GM23338 (cell line): Measurements from ENCODE around the gene TGFBRAP1. TPM values are rescaled to one million over a fixed set of nuclear protein-coding genes. Genes with fewer than 3 reads are reported as not detected.

ENCODE experiments used
- ATAC-seq: fragments of 200-7000 bp; cut with Tn5 transposase; 3 replicates; pipeline ENCODE4 v1.9.1; 2020
- DNase-seq: peaks from one replicate; pipeline ENCODE4 v3.0.0-alpha.2; 2015; ENCODE audit warnings: low spot score
- H2AFZ ChIP-seq: fragments of 200-600 bp; sonication (generic); 2 replicates; pipeline ENCODE4 v1.8.0; 2016; ENCODE audit warnings: antibody characterized with exemption, mild to moderate bottlenecking, moderate library complexity
- H3F3A ChIP-seq: fragments of 200-600 bp; sonication (generic); replicated peaks from 2 replicates; pipeline ENCODE4 v1.8.0; 2017; ENCODE audit warnings: antibody characterized with exemption, mixed run types, low read depth
- H3K27ac ChIP-seq: fragments of 200-600 bp; sonication (generic); 2 replicates; pipeline ENCODE4 v1.6.1; 2016; ENCODE audit warnings: low read depth
- H3K27me3 ChIP-seq: fragments of 200-600 bp; sonication (generic); 2 replicates; pipeline ENCODE4 v1.8.0; 2016; ENCODE audit warnings: mild to moderate bottlenecking, mixed run types, moderate library complexity; ENCODE audit not compliant: insufficient read depth
- H3K36me3 ChIP-seq: fragments of 200-600 bp; sonication (generic); 2 replicates; pipeline ENCODE4 v1.8.0; 2016; ENCODE audit warnings: mild to moderate bottlenecking; ENCODE audit not compliant: insufficient read depth
- H3K4me1 ChIP-seq: fragments of 200-600 bp; sonication (generic); 2 replicates; pipeline ENCODE4 v1.8.0; 2016; ENCODE audit warnings: mild to moderate bottlenecking, moderate library complexity; ENCODE audit not compliant: insufficient read depth
- H3K4me2 ChIP-seq: fragments of 200-600 bp; sonication (generic); 2 replicates; pipeline ENCODE4 v1.7.1; 2017; ENCODE audit warnings: mixed run types
- H3K4me3 ChIP-seq: fragments of 200-600 bp; sonication (generic); 2 replicates; pipeline ENCODE4 v1.6.1; 2016; ENCODE audit warnings: mixed run types
- H3K79me2 ChIP-seq: fragments of 200-600 bp; sonication (generic); replicated peaks from 2 replicates; pipeline ENCODE4 v1.8.0; 2017; ENCODE audit warnings: mild to moderate bottlenecking; ENCODE audit not compliant: insufficient read depth
- H3K9me2 ChIP-seq: fragments of 200-600 bp; sonication (generic); 2 replicates; pipeline ENCODE4 v1.8.0; 2017; ENCODE audit not compliant: insufficient read depth
- H4K20me1 ChIP-seq: fragments of 200-600 bp; sonication (generic); replicated peaks from 2 replicates; pipeline ENCODE4 v1.8.0; 2017; ENCODE audit warnings: mild to moderate bottlenecking; ENCODE audit not compliant: insufficient read depth
- H3K27ac Mint-ChIP-seq: 2 replicates; pipeline ENCODE4 v1.8.0; 2020; ENCODE audit warnings: inconsistent platforms, mild to moderate bottlenecking, moderate library complexity, mixed read lengths
- H3K27me3 Mint-ChIP-seq: 3 replicates; pipeline ENCODE4 v1.8.0; 2022; ENCODE audit warnings: low read depth, mild to moderate bottlenecking, moderate library complexity, mixed read lengths, inconsistent platforms; ENCODE audit not compliant: insufficient read depth, poor library complexity
- H3K36me3 Mint-ChIP-seq: 3 replicates; pipeline ENCODE4 v1.8.0; 2021; ENCODE audit warnings: low read depth, mild to moderate bottlenecking, inconsistent platforms, moderate library complexity, mixed read lengths
- H3K4me1 Mint-ChIP-seq: 3 replicates; pipeline ENCODE4 v1.8.0; 2020; ENCODE audit warnings: mild to moderate bottlenecking, inconsistent platforms, mixed read lengths
- H3K4me3 Mint-ChIP-seq: 3 replicates; pipeline ENCODE4 v1.8.0; 2021; ENCODE audit warnings: moderate library complexity, mild to moderate bottlenecking, inconsistent platforms, mixed read lengths
- H3K9me3 Mint-ChIP-seq: 3 replicates; pipeline ENCODE4 v1.8.0; 2020; ENCODE audit warnings: moderate library complexity, mild to moderate bottlenecking, inconsistent platforms, mixed read lengths
- CREB1 ChIP-seq: fragments of 250-450 bp; sonication (Bioruptor Pico); IDR thresholded peaks from 2 replicates; pipeline ENCODE4 v1.5.0; 2020; ENCODE audit warnings: low read depth, mild to moderate bottlenecking, moderate library complexity
- ETS1 ChIP-seq: IDR thresholded peaks from 2 replicates; pipeline ENCODE4 v1.6.1; 2016; ENCODE audit warnings: antibody characterized with exemption
- EZH2 ChIP-seq: fragments of 200-600 bp; sonication (generic); IDR thresholded peaks from one replicate; pipeline ENCODE4 v1.8.0; 2017; ENCODE audit warnings: antibody characterized with exemption, mild to moderate bottlenecking, low read depth; ENCODE audit not compliant: unreplicated experiment
- EZH2phosphoT487 ChIP-seq: fragments of 200-600 bp; sonication (generic); IDR thresholded peaks from one replicate; pipeline ENCODE4 v1.8.1; 2018; ENCODE audit warnings: antibody characterized with exemption; ENCODE audit not compliant: unreplicated experiment
- JUNB ChIP-seq: IDR thresholded peaks from one replicate; pipeline ENCODE4 v1.6.1; 2016; ENCODE audit warnings: antibody characterized with exemption; ENCODE audit not compliant: unreplicated experiment
- NANOG ChIP-seq: IDR thresholded peaks from 2 replicates; pipeline ENCODE4 v1.6.1; 2016; ENCODE audit warnings: antibody characterized with exemption, borderline replicate concordance
- POLR2AphosphoS5 ChIP-seq: IDR thresholded peaks from 2 replicates; pipeline ENCODE4 v1.6.1; 2016; ENCODE audit warnings: antibody characterized with exemption, low read depth
- STAT1 ChIP-seq: IDR thresholded peaks from one replicate; pipeline ENCODE4 v1.6.1; 2016; ENCODE audit warnings: antibody characterized with exemption; ENCODE audit not compliant: unreplicated experiment
- ZNF114 ChIP-seq: fragments of 250-450 bp; sonication (Bioruptor Pico); IDR thresholded peaks from 2 replicates; pipeline ENCODE4 v1.5.0; 2020; ENCODE audit warnings: mild to moderate bottlenecking, moderate library complexity
- ZNF331 ChIP-seq: fragments of 250-450 bp; sonication (Bioruptor Pico); IDR thresholded peaks from 2 replicates; pipeline ENCODE4 v1.5.0; 2020; ENCODE audit warnings: low read depth, mild to moderate bottlenecking, moderate library complexity
- polyA plus RNA-seq: library from polyadenylated mRNA; unstranded; fragments of >200 nt; fragmentation: Nextera tagmentation; extraction: Ambion mirVana; gene quantifications from 2 replicates; pipeline ENCODE4 v1.2.1, GENCODE V29; 2016
- total RNA-seq: library from RNA; depleted of rRNA; stranded (reverse); fragments of >200 nt; shearing (Covaris generic); gene quantifications from 2 replicates; pipeline ENCODE4 v1.2.3, GENCODE V29; 2014
- TF ChIP-seq, protein P1 (sequence below): fragments of 250-450 bp; sonication (Bioruptor Pico); IDR thresholded peaks from 2 replicates; pipeline ENCODE4 v1.5.0; 2020; ENCODE audit warnings: mild to moderate bottlenecking, moderate library complexity
- TF ChIP-seq, protein P2 (sequence below): IDR thresholded peaks from one replicate; pipeline ENCODE4 v1.6.1; 2018; ENCODE audit warnings: antibody characterized with exemption; ENCODE audit not compliant: unreplicated experiment

TGFBRAP1 gene
- total and polyA plus RNA-seq, 2 experiments from 2014 or later, result 6.3 to 23.5 TPM

- H3K27me3 ChIP-seq, result peaks cover 14% of the 10 kb centered on the region
- H3K9me3 Mint-ChIP-seq, result no peaks in the 10 kb centered on the region
- H3K27ac ChIP-seq, result no peak overlapping the region
- peaks cover 27% of the 10 kb centered on the region for H3K79me2 ChIP-seq
- no peak overlapping the region for H2AFZ ChIP-seq
- H3K36me3 Mint-ChIP-seq, result no peaks in the 10 kb centered on the region
- H4K20me1 ChIP-seq, result peaks cover 6% of the 10 kb centered on the region; the same call in 1 of the 2 replicates
- H3K9me2 ChIP-seq, result no peaks in the 10 kb centered on the region
- H3F3A ChIP-seq, result no peaks in the 10 kb centered on the region
- no peak overlapping the region for H3K4me2 ChIP-seq
- ATAC-seq (no peak), DNase-seq (no peak)
- no peak overlapping the region for H3K27ac Mint-ChIP-seq
- no peak overlapping the region for H3K4me3 ChIP-seq
- H3K27me3 Mint-ChIP-seq, result peaks cover 9% of the 10 kb centered on the region
- TF ChIP-seq, protein P1, sequence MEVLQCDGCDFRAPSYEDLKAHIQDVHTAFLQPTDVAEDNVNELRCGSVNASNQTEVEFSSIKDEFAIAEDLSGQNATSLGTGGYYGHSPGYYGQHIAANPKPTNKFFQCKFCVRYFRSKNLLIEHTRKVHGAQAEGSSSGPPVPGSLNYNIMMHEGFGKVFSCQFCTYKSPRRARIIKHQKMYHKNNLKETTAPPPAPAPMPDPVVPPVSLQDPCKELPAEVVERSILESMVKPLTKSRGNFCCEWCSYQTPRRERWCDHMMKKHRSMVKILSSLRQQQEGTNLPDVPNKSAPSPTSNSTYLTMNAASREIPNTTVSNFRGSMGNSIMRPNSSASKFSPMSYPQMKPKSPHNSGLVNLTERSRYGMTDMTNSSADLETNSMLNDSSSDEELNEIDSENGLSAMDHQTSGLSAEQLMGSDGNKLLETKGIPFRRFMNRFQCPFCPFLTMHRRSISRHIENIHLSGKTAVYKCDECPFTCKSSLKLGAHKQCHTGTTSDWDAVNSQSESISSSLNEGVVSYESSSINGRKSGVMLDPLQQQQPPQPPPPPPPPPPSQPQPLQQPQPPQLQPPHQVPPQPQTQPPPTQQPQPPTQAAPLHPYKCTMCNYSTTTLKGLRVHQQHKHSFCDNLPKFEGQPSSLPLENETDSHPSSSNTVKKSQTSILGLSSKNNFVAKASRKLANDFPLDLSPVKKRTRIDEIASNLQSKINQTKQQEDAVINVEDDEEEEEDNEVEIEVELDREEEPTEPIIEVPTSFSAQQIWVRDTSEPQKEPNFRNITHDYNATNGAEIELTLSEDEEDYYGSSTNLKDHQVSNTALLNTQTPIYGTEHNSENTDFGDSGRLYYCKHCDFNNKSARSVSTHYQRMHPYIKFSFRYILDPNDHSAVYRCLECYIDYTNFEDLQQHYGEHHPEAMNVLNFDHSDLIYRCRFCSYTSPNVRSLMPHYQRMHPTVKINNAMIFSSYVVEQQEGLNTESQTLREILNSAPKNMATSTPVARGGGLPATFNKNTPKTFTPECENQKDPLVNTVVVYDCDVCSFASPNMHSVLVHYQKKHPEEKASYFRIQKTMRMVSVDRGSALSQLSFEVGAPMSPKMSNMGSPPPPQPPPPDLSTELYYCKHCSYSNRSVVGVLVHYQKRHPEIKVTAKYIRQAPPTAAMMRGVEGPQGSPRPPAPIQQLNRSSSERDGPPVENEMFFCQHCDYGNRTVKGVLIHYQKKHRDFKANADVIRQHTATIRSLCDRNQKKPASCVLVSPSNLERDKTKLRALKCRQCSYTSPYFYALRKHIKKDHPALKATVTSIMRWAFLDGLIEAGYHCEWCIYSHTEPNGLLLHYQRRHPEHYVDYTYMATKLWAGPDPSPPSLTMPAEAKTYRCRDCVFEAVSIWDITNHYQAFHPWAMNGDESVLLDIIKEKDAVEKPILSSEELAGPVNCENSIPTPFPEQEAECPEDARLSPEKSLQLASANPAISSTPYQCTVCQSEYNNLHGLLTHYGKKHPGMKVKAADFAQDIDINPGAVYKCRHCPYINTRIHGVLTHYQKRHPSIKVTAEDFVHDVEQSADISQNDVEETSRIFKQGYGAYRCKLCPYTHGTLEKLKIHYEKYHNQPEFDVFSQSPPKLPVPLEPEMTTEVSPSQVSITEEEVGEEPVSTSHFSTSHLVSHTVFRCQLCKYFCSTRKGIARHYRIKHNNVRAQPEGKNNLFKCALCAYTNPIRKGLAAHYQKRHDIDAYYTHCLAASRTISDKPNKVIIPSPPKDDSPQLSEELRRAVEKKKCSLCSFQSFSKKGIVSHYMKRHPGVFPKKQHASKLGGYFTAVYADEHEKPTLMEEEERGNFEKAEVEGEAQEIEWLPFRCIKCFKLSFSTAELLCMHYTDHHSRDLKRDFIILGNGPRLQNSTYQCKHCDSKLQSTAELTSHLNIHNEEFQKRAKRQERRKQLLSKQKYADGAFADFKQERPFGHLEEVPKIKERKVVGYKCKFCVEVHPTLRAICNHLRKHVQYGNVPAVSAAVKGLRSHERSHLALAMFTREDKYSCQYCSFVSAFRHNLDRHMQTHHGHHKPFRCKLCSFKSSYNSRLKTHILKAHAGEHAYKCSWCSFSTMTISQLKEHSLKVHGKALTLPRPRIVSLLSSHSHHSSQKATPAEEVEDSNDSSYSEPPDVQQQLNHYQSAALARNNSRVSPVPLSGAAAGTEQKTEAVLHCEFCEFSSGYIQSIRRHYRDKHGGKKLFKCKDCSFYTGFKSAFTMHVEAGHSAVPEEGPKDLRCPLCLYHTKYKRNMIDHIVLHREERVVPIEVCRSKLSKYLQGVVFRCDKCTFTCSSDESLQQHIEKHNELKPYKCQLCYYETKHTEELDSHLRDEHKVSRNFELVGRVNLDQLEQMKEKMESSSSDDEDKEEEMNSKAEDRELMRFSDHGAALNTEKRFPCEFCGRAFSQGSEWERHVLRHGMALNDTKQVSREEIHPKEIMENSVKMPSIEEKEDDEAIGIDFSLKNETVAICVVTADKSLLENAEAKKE (CRISPR knock-in tag), result no peak
- TF ChIP-seq JUNB (no peak), CREB1 (CRISPR knock-in tag) (no peak), EZH2phosphoT487 (no peak), ZNF114 (CRISPR knock-in tag) (no peak), STAT1 (no peak), NANOG (no peak), ZNF331 (CRISPR knock-in tag) (no peak), EZH2 (no peak), ETS1 (no peak), POLR2AphosphoS5 (no peak)
- TF ChIP-seq, protein P2, sequence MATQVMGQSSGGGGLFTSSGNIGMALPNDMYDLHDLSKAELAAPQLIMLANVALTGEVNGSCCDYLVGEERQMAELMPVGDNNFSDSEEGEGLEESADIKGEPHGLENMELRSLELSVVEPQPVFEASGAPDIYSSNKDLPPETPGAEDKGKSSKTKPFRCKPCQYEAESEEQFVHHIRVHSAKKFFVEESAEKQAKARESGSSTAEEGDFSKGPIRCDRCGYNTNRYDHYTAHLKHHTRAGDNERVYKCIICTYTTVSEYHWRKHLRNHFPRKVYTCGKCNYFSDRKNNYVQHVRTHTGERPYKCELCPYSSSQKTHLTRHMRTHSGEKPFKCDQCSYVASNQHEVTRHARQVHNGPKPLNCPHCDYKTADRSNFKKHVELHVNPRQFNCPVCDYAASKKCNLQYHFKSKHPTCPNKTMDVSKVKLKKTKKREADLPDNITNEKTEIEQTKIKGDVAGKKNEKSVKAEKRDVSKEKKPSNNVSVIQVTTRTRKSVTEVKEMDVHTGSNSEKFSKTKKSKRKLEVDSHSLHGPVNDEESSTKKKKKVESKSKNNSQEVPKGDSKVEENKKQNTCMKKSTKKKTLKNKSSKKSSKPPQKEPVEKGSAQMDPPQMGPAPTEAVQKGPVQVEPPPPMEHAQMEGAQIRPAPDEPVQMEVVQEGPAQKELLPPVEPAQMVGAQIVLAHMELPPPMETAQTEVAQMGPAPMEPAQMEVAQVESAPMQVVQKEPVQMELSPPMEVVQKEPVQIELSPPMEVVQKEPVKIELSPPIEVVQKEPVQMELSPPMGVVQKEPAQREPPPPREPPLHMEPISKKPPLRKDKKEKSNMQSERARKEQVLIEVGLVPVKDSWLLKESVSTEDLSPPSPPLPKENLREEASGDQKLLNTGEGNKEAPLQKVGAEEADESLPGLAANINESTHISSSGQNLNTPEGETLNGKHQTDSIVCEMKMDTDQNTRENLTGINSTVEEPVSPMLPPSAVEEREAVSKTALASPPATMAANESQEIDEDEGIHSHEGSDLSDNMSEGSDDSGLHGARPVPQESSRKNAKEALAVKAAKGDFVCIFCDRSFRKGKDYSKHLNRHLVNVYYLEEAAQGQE, result no peak
- no peak overlapping the region for H3K4me3 Mint-ChIP-seq
- peaks cover 23% of the 10 kb centered on the region for H3K4me1 ChIP-seq
- H3K4me1 Mint-ChIP-seq, result peaks cover 10% of the 10 kb centered on the region
- H3K36me3 ChIP-seq, result no peaks in the 10 kb centered on the region
Measured at GRCh38 chr2:105334211-105334610, 4.7 kb upstream of the TGFBRAP1 start.
